ENCODE measurements around the gene USP48. TPM values are rescaled to one million over a fixed set of nuclear protein-coding genes. Genes with fewer than 3 reads are reported as not detected.

The USP48 gene
- total RNA-seq, 1 donor from 2014 or later = 97.3 TPM

GRCh38 chr1:21638531-21639341, 144.2 kb downstream of the USP48 start:
- Mint-ChIP-seq H3K27me3 (peaks cover 21% of the 10 kb centered on the region), H3K36me3 (ENCODE audit: low read depth) (no peaks in the 10 kb centered on the region), H3K4me1 (no peaks in the 10 kb centered on the region), H3K4me3 (no peak overlapping the region), H3K27ac (no peak overlapping the region), H3K9me3 (no peaks in the 10 kb centered on the region)
- ChIA-PET CTCF (no interaction called here), POLR2A (no interaction called here)
- DNase-seq (no peak), ATAC-seq (ENCODE audit: low read depth) (no peak)
- intact Hi-C loops (cut with micrococcal nuclease) = no loop called here
- TF ChIP-seq CTCF (IDR thresholded peaks at IDR 0.05) = no peak

GRCh38 chr1:21637514-21637913, 145.4 kb downstream of the USP48 start:
- CTCF ChIA-PET = no interaction called here
- H3K27ac Mint-ChIP-seq = no peak overlapping the region
- H3K27me3 Mint-ChIP-seq = peaks cover 19% of the 10 kb centered on the region

GRCh38 chr1:21636029-21636428, 146.9 kb downstream of the USP48 start:
- Mint-ChIP-seq H3K27me3 (peaks cover 18% of the 10 kb centered on the region), H3K4me3 (no peak overlapping the region), H3K9me3 (no peaks in the 10 kb centered on the region), H3K27ac (no peak overlapping the region), H3K4me1 (no peaks in the 10 kb centered on the region), H3K36me3 (ENCODE audit: low read depth) (no peaks in the 10 kb centered on the region)
- ChIA-PET POLR2A (no interaction called here), CTCF (no interaction called here)
- DNase-seq (no peak), ATAC-seq (ENCODE audit: low read depth) (no peak)
- TF ChIP-seq CTCF (IDR thresholded peaks at IDR 0.05) = no peak
- intact Hi-C loops (cut with micrococcal nuclease) = no loop called here

More at GRCh38 chr1:21637514-21637913, 145.4 kb downstream of the USP48 start:
- no peak for TF ChIP-seq CTCF (IDR thresholded peaks at IDR 0.05)
- ATAC-seq (ENCODE audit: low read depth) = no peak
- Mint-ChIP-seq H3K4me3 (no peak overlapping the region), H3K9me3 (no peaks in the 10 kb centered on the region), H3K4me1 (no peaks in the 10 kb centered on the region), H3K36me3 (ENCODE audit: low read depth) (no peaks in the 10 kb centered on the region)
- no peak for DNase-seq
- intact Hi-C loops (cut with micrococcal nuclease) = no loop called here
- POLR2A ChIA-PET = no interaction called here

GRCh38 chr1:21634806-21635535, 148.0 kb downstream of the USP48 start:
- Mint-ChIP-seq H3K27ac (no peak overlapping the region), H3K36me3 (ENCODE audit: low read depth) (no peaks in the 10 kb centered on the region), H3K4me1 (no peaks in the 10 kb centered on the region), H3K27me3 (peaks cover 23% of the 10 kb centered on the region), H3K9me3 (no peaks in the 10 kb centered on the region), H3K4me3 (no peak overlapping the region)
- CTCF ChIA-PET = no interaction called here
- ATAC-seq (ENCODE audit: low read depth) = no peak
- no peak for DNase-seq
- TF ChIP-seq CTCF (IDR thresholded peaks at IDR 0.05) = no peak
- POLR2A ChIA-PET = no interaction called here
- intact Hi-C loops (cut with micrococcal nuclease) = no loop called here

- no peak for TF ChIP-seq CTCF (IDR thresholded peaks at IDR 0.05)
- no peak overlapping the region for H3K4me3 Mint-ChIP-seq
- ChIA-PET POLR2A (no interaction called here), CTCF (no interaction called here)
- no peaks in the 10 kb centered on the region for H3K9me3 Mint-ChIP-seq
- peaks cover 23% of the 10 kb centered on the region for H3K27me3 Mint-ChIP-seq
- DNase-seq (no peak), ATAC-seq (ENCODE audit: low read depth) (no peak)
- no peaks in the 10 kb centered on the region for H3K36me3 Mint-ChIP-seq (ENCODE audit: low read depth)
- intact Hi-C loops (cut with micrococcal nuclease) = no loop called here
- no peaks in the 10 kb centered on the region for H3K4me1 Mint-ChIP-seq
- H3K27ac Mint-ChIP-seq = no peak overlapping the region
Measured at GRCh38 chr1:21633992-21634805, 148.8 kb downstream of the USP48 start.
